Small intestine (tissue), 7 donors: Measurements from ENCODE around the gene SPEN. TPM values are rescaled to one million over a fixed set of nuclear protein-coding genes. Genes with fewer than 3 reads are reported as not detected.

Experiments
- DNase-seq, 2 donors: peaks; one replicate each; pipeline versions ENCODE4 v3.0.0 to v3.0.0-alpha.2; 2013
- FAIRE-seq: peaks from 2 replicates; lab custom pipeline; 2012; peaks lifted over from hg19 to GRCh38; lab: Jason Lieb, UNC
- H3K27ac ChIP-seq, 3 donors: one replicate each; pipeline ENCODE4 v1.5.1; 2013; ENCODE audit warnings: low read length in 2 of 3, mild to moderate bottlenecking in 2 of 3, control low read depth in 1 of 3, inconsistent platforms in 1 of 3, low read depth in 1 of 3, moderate library complexity in 1 of 3
- H3K27me3 ChIP-seq, 3 donors: one replicate each; pipeline ENCODE4 v1.6.1; 2013; ENCODE audit warnings: low read length in 3 of 3, inconsistent platforms in 1 of 3; ENCODE audit not compliant: control insufficient read depth in 3 of 3, insufficient read depth in 3 of 3
- H3K36me3 ChIP-seq, 3 donors: one replicate each; pipeline ENCODE4 v1.6.1; 2013; ENCODE audit warnings: low read length in 3 of 3, inconsistent platforms in 1 of 3, low read depth in 1 of 3, mild to moderate bottlenecking in 1 of 3, moderate library complexity in 1 of 3; ENCODE audit not compliant: control insufficient read depth in 3 of 3, insufficient read depth in 2 of 3
- H3K4me1 ChIP-seq, 3 donors: one replicate each; pipeline ENCODE4 v1.6.1; 2013; ENCODE audit warnings: low read length in 2 of 3, inconsistent platforms in 1 of 3, low read depth in 1 of 3, mild to moderate bottlenecking in 1 of 3, moderate library complexity in 1 of 3; ENCODE audit not compliant: control insufficient read depth in 3 of 3, insufficient read depth in 2 of 3
- H3K4me3 ChIP-seq, 3 donors: one replicate each; pipeline ENCODE4 v1.5.1; 2013; ENCODE audit warnings: low read length in 3 of 3, control low read depth in 1 of 3, inconsistent platforms in 1 of 3, low read depth in 1 of 3, mild to moderate bottlenecking in 1 of 3, moderate library complexity in 1 of 3
- H3K9me3 ChIP-seq, 2 donors: one replicate each; pipeline ENCODE4 v1.6.1; 2013; ENCODE audit warnings: low read depth in 1 of 2, low read length in 1 of 2; ENCODE audit not compliant: control insufficient read depth in 2 of 2, insufficient read depth in 1 of 2
- WGBS, 3 donors: extraction: QIAGEN DNeasy Blood & Tissue Kit; methylation state at CpG; one replicate each; pipeline ENCODE4 v1.1.7; 2013; 5-methylcytosine and 5-hydroxymethylcytosine counted together
- polyA plus RNA-seq, 4 donors: library from polyadenylated mRNA; stranded (reverse) in 3 of 4; unstranded in 1 of 4; fragments of 200-250 nt in 3 of 4; fragments of 120-200 nt in 1 of 4; gene quantifications; one replicate each; pipeline versions ENCODE4 v1.2.1 to v1.2.3, GENCODE V29; 2013
- donor health status: healthy with polysubstance abuse.
- donor health status: control.
- donor health status: control.
- donor health status: Bipolar disorder and iron deficiency.
- donor health status: healthy.

The SPEN gene
- polyA plus RNA-seq, 4 donors = 12.2 to 48.8 (median 15.9) TPM

DNA sequence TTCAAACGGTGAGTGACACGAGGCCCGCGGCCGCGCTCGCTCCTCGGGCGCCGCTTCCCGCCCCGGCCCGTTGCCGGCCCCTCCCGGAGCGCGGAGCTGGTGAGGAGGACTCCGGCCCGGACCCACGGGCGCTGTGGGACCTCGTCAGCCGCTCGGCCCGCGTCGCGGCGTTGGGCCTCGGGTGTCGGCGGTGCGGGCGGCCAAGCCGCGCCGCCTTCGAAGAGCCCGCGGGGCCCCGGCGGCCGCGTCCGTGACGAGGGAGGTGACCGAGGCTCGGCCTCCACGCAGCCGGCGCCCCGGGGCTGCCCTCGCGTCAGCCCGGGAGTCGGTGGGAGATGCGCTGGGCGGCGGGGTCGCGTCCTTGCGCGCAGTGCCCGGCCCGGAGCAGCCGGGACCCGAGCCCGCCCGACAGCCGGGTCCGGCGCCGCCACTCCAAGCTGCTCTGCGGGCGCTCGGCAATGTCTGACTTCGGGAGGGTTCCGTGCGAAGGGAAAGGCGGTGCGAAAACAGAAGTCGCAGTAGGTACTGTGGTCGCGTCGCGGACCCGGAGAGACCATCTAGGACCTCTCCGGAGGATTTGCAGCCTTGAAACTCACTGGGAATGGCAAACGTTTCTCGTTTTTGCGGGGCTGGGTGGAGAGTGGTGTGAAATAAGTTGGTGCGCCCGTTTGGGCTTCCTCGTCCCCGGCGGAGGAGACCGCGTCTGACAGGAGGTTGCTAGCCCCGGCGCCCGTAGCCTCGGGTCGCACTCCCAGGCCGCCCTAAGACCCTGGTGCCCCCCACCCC, 829 bp downstream of the SPEN start:
- DNase-seq = peak; percentile 42 to 74

GRCh38 chr1:15848929-15849774, 1.6 kb downstream of the SPEN start:
- peaks cover 0 to 20% (median 5%) of the 10 kb centered on the region in 3 donors for H3K4me1 ChIP-seq
- WGBS, 3 donors = 0% methylated on average over 43 to 44 of the region's 44 CpGs
- no peak for FAIRE-seq

More for the DNA sequence above, 829 bp downstream of the SPEN start:
- H3K27me3 ChIP-seq = no peaks in the 10 kb centered on the region
- H3K4me3 ChIP-seq = peak overlapping the region; percentile 94 to 99 (median 96)
- H3K9me3 ChIP-seq = no peaks in the 10 kb centered on the region
- peaks cover 0 to 6% (median 0%) of the 10 kb centered on the region in 3 donors for H3K36me3 ChIP-seq
- peaks cover 0 to 20% (median 5%) of the 10 kb centered on the region in 3 donors for H3K4me1 ChIP-seq
- no peak for FAIRE-seq
- H3K27ac ChIP-seq = peak overlapping the region; percentile 97 to 100 (median 99)
- WGBS, 3 donors = 0% methylated on average over 72 to 104 of the region's 104 CpGs

DNA sequence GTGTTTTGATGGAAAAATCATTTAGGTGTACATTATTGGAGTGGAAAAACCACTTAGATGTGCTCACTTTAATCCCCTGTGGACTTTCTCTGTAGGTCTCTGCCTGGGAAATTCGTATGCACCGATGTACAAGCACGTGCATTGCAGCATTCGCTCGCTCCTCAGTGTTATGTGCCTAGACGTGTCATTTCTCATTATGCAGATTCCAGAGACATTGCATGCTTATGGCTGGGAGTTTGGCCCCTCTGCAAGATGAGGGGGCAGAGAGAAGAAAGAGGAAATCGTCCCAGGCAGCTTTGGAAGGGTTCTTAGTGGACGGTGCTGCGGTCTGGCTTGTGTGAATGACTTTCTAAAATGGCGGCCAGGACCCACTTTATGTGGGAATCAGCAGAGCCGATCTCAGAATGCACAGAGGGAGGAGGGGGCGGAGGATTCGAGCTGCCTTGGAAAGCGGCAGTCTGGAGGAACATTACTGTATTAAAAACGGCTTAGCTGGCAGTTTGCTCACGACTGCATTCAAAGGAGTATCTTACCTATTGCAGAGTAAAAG, 2.3 kb downstream of the SPEN start:
- Histone ChIP-seq H3K4me1 (peaks cover 0 to 18% (median 5%) of the 10 kb centered on the region in 3 donors), H3K27me3 (no peaks in the 10 kb centered on the region), H3K27ac (peak overlapping the region; percentile 97 to 100 (median 99)), H3K9me3 (no peaks in the 10 kb centered on the region), H3K4me3 (peak overlapping the region; percentile 94 to 99 (median 96)), H3K36me3 (peaks cover 0 to 6% (median 0%) of the 10 kb centered on the region in 3 donors)
- 1 to 5% (median 3%) methylated on average over 16 of the region's 16 CpGs for WGBS, 3 donors
- DNase-seq = peak; percentile 38 to 79
- FAIRE-seq = no peak

More at GRCh38 chr1:15848929-15849774, 1.6 kb downstream of the SPEN start:
- Histone ChIP-seq H3K9me3 (no peaks in the 10 kb centered on the region), H3K27ac (peak overlapping the region; percentile 97 to 100 (median 99)), H3K36me3 (peaks cover 0 to 6% (median 0%) of the 10 kb centered on the region in 3 donors), H3K4me3 (peak overlapping the region; percentile 94 to 99 (median 96)), H3K27me3 (no peaks in the 10 kb centered on the region)
- peak; percentile 90 to 95 for DNase-seq

GRCh38 chr1:15850471-15851001, 3.0 kb downstream of the SPEN start:
- Histone ChIP-seq H3K27ac (peak overlapping the region in 1 of 3 donors; percentile 97), H3K27me3 (no peaks in the 10 kb centered on the region), H3K36me3 (peaks cover 0 to 6% (median 0%) of the 10 kb centered on the region in 3 donors), H3K4me3 (peak overlapping the region in 2 of 3 donors; percentile 94 to 99), H3K9me3 (no peaks in the 10 kb centered on the region), H3K4me1 (peaks cover 0 to 14% (median 5%) of the 10 kb centered on the region in 3 donors)
- 8 to 12% (median 11%) methylated on average over 2 of the region's 2 CpGs for WGBS, 3 donors
- FAIRE-seq (no peak), DNase-seq (peak in 1 of 2 donors; percentile 44)

DNA sequence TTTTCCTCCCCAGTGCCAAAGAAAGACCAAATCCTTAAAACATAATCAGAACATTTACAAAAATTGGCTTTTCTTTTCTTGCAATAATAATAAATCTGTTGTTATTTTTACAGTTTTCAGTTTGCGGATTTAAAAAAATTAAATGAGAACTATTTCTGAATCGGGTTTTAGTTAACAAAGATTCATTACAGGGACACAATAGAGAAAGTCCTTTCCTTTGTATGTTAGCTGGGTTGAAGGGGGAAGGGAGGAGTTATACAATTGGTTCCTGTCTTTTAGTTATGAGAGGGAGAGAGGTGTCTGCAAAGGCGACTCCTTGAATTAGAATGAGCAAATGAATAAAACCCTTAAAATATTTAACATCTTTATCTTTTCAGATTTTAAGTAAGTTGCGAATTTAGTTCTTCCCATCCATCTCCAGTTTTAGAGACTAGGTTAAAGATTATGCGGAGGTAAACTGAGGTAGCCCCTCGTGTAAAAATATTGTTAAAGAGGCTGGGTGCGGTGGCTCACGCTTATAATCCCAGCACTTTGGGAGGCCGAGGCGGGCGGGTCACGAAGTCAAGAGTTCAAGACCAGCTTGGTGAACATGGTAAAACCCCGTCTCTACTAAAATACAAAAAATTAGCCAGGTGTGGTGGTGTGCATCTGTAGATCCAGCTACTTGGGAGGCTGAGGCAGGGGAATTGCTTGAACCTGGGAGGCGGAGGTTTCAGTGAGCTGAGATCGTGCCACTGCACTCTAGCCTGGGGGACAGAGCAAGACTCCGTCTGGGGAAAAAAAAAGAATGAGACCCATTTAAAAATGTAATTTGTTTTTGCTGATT, 3.9 kb downstream of the SPEN start:
- no peaks in the 10 kb centered on the region for H3K9me3 ChIP-seq
- no peak overlapping the region for H3K27ac ChIP-seq
- H3K4me3 ChIP-seq = no peak overlapping the region
- H3K4me1 ChIP-seq = peaks cover 0 to 10% (median 5%) of the 10 kb centered on the region in 3 donors
- FAIRE-seq = no peak
- 63 to 74% (median 63%) methylated on average over 16 of the region's 16 CpGs for WGBS, 3 donors
- DNase-seq = no peak
- H3K36me3 ChIP-seq = peaks cover 0 to 6% (median 0%) of the 10 kb centered on the region in 3 donors
- H3K27me3 ChIP-seq = no peaks in the 10 kb centered on the region

DNA sequence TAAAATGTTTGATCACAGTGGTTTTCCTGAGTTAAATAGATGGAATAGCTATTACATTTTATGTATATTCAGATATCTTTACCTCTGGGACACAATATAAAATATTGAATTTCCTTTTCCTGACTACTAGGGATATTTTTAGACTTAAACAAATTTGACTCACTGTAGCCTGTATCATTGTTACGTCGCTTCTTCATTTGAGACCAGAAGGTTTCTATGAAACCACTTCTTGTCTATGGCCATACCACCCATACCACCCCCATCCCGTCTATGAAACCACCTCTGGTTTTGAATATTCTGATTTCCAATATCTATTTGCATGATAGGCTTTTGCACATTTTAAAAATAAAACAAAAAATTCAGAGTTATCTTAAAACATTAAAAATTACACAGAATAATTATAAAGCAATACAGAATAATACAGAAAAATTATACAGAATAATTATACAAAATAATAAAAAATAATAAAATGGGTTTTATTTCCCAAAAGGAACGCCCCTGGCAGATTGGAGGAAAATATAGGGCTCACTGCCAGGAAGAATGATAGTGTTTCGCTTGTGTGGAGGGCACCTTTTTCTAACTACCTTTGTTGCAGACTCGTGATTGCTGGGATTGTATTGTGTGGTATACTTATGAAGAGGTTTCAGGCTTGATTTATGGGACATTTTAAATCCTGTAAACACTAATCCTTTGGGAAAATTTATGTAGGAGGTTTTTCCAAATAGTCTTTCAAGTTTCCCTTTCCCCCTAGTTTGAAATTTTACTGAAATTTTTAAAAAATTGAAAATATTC, 4.7 kb downstream of the SPEN start:
- FAIRE-seq = no peak

DNA sequence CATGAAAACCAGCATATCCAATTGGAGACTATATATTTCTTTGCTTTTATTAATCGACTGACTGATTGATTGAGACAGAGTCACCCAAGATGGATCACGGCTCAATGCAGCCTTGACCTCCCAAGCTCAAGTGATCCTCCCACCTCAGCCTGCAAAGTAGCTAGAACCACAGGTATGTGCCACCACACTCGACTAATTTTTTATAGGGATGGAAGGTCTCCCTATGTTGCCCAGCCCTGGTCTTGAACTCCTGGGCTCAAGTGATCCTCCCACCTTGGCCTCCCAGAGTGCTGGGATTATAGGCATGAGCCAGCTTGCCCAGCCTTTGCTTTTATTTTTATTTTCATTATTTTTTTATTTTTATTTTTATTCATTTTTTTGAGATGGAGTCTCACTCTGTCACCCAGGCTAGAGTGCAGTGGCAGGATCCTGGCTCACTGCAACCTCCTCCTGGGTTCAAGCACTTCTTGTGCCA, 5.4 kb downstream of the SPEN start:
- Histone ChIP-seq H3K4me1 (peaks cover 0 to 6% (median 5%) of the 10 kb centered on the region in 3 donors), H3K27ac (no peak overlapping the region), H3K9me3 (no peaks in the 10 kb centered on the region), H3K27me3 (no peaks in the 10 kb centered on the region), H3K4me3 (no peak overlapping the region), H3K36me3 (peaks cover 0 to 6% (median 0%) of the 10 kb centered on the region in 3 donors)
- WGBS, 3 donors = 78 to 84% (median 83%) methylated on average over 3 of the region's 3 CpGs
- DNase-seq (no peak), FAIRE-seq (no peak)

More for the DNA sequence above, 4.7 kb downstream of the SPEN start:
- no peak overlapping the region for H3K27ac ChIP-seq
- no peaks in the 10 kb centered on the region for H3K27me3 ChIP-seq
- H3K9me3 ChIP-seq = no peaks in the 10 kb centered on the region
- 53 to 71% (median 60%) methylated on average over 6 of the region's 6 CpGs for WGBS, 3 donors
- DNase-seq = no peak
- peaks cover 0 to 6% (median 5%) of the 10 kb centered on the region in 3 donors for H3K4me1 ChIP-seq
- peaks cover 0 to 6% (median 0%) of the 10 kb centered on the region in 3 donors for H3K36me3 ChIP-seq
- H3K4me3 ChIP-seq = no peak overlapping the region
